NB4 (cell line): ENCODE data around the gene NCK2.

Experiments used
- DNase-seq: peaks from one replicate; pipeline ENCODE4 v3.0.0; 2010; ENCODE audit warnings: low read depth
- H3K4me3 ChIP-seq: one replicate; pipeline ENCODE4 v1.5.1; 2011; ENCODE audit warnings: mild to moderate bottlenecking, low read depth, low read length, moderate library complexity
- CTCF ChIP-seq: IDR thresholded peaks from one replicate; pipeline ENCODE4 v1.5.1; 2012; ENCODE audit warnings: low read depth, low read length
- MYC ChIP-seq: IDR thresholded peaks from 2 replicates; pipeline ENCODE4 v1.6.1; 2011; ENCODE audit warnings: low read depth, low read length
- POLR2A ChIP-seq: IDR thresholded peaks from 2 replicates; pipeline ENCODE4 v1.6.1; 2011; ENCODE audit warnings: mild to moderate bottlenecking; ENCODE audit not compliant: insufficient read length; ENCODE audit errors: extremely low read depth
- TF ChIP-seq, protein P1 (sequence below): IDR thresholded peaks from 2 replicates; pipeline ENCODE4 v1.6.1; 2011; ENCODE audit warnings: low read depth, low read length

Gene NCK2

DNA sequence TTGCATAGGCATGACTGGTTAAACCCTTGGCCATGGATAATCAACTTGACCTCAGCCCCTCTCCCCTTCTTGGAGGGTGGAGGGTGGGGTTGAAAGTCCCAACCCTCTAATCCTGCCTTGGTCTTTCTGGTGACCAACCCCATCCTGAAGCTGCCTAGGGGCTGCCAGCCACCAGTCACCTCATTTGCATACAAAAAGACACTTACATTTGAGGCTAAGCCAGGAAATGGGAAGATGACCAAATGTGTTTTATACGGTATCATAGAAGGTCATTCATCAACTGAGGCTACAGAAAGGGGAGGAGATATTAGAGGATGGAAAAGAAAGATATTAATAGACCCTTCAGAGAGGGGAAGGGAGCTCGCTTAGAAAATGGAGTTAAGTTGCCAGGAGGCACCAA lies 96.8 kb downstream of the NCK2 start:
- no peak for DNase-seq
- TF ChIP-seq CTCF (no peak), MYC (no peak), POLR2A (no peak)
- TF ChIP-seq, protein P1, sequence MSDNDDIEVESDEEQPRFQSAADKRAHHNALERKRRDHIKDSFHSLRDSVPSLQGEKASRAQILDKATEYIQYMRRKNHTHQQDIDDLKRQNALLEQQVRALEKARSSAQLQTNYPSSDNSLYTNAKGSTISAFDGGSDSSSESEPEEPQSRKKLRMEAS, result no peak
- H3K4me3 ChIP-seq, result no peak overlapping the region

DNA sequence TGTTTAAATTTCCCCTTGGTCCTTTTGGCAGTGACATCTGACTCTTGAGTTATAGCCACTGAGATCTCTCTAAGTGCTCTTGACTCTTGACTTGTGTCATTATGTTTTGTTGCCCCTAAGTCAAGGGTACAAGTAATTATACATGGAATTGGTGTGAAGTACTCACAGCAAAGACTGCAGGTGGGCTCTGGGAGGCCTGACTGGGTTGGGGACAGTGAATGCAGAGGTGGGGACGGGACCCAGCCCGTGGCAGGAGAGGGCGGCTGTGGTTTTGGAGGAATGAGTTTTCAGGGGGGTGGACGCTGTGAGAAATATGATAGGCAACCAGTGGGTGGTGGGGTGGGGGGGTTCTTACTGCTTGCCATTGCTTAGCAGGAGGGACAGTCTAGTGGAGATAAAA lies 97.8 kb downstream of the NCK2 start:
- no peak for DNase-seq
- H3K4me3 ChIP-seq, result no peak overlapping the region
- TF ChIP-seq, protein P1, result no peak
- TF ChIP-seq POLR2A, result no peak
- TF ChIP-seq MYC, result no peak
- no peak for TF ChIP-seq CTCF

DNA sequence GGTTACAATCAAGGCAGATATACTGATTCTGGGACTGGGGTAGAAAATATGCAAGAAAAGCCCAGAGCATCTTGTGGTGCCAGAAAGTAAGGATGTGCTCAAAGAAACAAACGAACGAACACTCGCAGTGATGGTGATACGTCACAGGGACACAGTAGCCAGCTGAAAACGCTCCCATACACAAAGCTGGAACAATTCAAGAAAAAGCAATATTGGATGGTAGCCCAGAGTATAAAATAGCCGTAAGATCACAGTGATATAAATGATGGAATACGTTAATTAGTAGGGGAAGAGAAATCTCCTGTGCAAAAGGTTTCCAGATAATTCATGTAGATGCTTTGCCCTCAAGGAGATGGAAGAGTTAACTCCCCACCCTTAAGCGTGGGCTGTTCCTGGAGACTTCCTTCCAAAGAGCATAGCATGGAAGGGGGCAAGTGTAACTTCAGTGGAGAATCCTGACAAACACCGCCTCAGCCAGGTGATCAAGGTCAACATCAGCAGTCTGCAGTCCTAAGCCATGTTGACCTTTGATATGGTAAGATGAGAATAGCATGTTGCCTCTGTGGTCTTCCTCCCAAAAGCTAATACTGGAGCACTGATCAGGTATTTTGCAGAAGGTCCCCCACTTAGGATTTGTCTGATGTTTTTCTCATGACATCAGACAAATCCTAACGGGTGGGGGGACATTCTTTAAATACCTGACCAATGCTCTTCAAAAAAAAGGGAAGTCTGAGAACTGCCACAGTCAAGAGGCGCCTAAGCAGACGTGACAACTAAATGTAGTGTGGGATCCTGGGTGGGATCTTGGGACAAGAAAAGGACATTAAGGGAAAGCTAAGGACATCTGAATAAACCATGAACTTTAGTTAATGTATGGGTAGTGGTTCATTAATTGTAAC lies 99.0 kb downstream of the NCK2 start:
- TF ChIP-seq CTCF (no peak), POLR2A (no peak), MYC (no peak)
- TF ChIP-seq, protein P1, result no peak
- DNase-seq, result no peak
- H3K4me3 ChIP-seq, result no peak overlapping the region

- no peak overlapping the region for H3K4me3 ChIP-seq
- no peak for DNase-seq
- TF ChIP-seq, protein P1, result no peak
- TF ChIP-seq MYC, result no peak
- TF ChIP-seq CTCF, result no peak
- no peak for TF ChIP-seq POLR2A
Observed at GRCh38 chr2:105845976-105846375, 101.3 kb downstream of the NCK2 start.

DNA sequence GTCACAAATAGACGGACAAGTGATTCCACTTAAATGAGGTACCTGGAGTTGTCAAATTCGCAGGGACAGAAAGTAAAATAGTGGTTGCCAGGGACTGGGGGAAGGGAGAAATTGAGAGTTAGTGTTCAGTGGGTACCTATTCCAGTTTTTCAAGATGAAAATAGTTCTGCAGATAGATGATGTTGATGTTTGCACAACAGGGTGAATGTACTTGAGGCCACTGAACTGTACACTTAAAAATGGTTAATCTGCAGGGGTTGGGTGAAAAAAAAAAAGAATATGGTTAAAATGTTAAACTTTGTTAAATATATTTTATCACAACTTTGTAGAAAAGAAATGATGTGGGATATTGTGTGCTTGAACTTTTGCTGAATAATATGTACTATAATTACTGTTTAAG lies 102.3 kb downstream of the NCK2 start:
- H3K4me3 ChIP-seq, result no peak overlapping the region
- no peak for DNase-seq
- TF ChIP-seq, protein P1, result no peak
- no peak for TF ChIP-seq MYC
- TF ChIP-seq POLR2A, result no peak

DNA sequence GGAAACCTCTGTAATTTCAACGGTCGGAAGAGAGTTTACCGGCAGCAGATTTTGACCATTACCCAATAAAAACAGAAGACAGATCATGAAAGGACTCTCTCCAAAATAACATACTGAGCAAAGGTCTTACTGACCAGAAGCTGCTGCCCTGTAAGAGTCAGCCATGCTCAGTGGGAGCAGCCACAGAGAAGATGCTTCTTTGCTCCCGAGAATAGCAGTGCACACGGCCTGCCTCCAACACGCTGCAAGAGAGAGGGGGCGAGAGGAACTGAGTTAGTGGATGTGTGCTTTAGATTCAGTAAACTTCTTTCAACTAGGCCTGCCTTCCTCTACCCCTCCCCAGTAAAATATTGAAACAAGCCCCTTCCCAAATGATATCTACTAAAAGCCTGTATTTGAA lies 103.7 kb downstream of the NCK2 start:
- H3K4me3 ChIP-seq, result no peak overlapping the region
- no peak for TF ChIP-seq CTCF
- no peak for DNase-seq
